Liver (tissue), 3 donors: ENCODE data around the gene ARMC9.

ENCODE experiments used
- RAD21 ChIP-seq, 2 donors: IDR thresholded peaks; 2 replicates each; pipeline ENCODE4 v1.6.1; 2016; ENCODE audit warnings: antibody characterized with exemption in 2 of 2, mild to moderate bottlenecking in 2 of 2
- TAF1 ChIP-seq: conservative IDR thresholded peaks from 2 replicates; pipeline ENCODE4 v1.6.1; 2016; ENCODE audit warnings: antibody characterized with exemption, mild to moderate bottlenecking
- TF ChIP-seq, protein P1 (sequence below): fragments of 150-350 bp; IDR thresholded peaks from 2 replicates; pipeline ENCODE4 v1.5.1; 2017; ENCODE audit warnings: improper control_type of control experiment, low read depth, low read length; ENCODE audit not compliant: missing input control
- donor health status: healthy.
- donor health status: healthy.

DNA sequence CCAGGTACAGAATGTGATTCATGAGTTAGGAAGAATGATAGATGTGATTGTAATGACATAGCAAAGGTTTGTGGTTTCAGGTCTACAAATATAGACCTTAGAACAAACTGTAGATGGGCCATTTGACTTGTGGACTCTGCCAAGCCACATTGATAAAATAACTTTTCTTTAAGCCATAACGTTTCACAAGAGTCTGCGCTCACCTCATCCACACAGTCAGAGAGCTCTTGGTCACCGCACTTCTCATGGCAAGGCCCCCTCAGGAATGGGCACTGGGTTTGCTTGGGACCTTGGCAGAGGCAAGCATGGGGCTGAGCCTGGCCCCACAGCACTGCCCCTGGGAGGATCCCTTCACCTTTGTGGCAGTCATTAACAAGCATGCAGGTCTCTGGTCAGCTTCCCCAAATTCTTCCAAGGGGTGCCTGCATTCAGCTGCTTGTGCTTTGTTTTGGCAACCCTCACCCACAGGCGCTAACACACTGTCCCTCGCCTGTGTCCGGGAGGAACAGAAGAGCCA is 14.0 kb downstream of the ARMC9 start:
- TF ChIP-seq, protein P1, sequence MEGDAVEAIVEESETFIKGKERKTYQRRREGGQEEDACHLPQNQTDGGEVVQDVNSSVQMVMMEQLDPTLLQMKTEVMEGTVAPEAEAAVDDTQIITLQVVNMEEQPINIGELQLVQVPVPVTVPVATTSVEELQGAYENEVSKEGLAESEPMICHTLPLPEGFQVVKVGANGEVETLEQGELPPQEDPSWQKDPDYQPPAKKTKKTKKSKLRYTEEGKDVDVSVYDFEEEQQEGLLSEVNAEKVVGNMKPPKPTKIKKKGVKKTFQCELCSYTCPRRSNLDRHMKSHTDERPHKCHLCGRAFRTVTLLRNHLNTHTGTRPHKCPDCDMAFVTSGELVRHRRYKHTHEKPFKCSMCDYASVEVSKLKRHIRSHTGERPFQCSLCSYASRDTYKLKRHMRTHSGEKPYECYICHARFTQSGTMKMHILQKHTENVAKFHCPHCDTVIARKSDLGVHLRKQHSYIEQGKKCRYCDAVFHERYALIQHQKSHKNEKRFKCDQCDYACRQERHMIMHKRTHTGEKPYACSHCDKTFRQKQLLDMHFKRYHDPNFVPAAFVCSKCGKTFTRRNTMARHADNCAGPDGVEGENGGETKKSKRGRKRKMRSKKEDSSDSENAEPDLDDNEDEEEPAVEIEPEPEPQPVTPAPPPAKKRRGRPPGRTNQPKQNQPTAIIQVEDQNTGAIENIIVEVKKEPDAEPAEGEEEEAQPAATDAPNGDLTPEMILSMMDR, result no peak
- TF ChIP-seq TAF1 (no peak), RAD21 (IDR thresholded peaks at IDR 0.05) (no peak)
